GM23248 (cell line): ENCODE results near the gene MGAT5.

Experiments
- EZH2 ChIP-seq: fragments of 200-600 bp; sonication (generic); IDR thresholded peaks from 2 replicates; pipeline ENCODE4 v1.6.1; 2018; ENCODE audit warnings: antibody characterized with exemption, mild to moderate bottlenecking; ENCODE audit not compliant: insufficient read depth, poor library complexity, severe bottlenecking
- EZH2phosphoT487 ChIP-seq: fragments of 200-600 bp; sonication (generic); IDR thresholded peaks from 2 replicates; pipeline ENCODE4 v1.6.1; 2018; ENCODE audit warnings: antibody characterized with exemption, moderate library complexity, mild to moderate bottlenecking, low read depth; ENCODE audit not compliant: insufficient read depth

DNA sequence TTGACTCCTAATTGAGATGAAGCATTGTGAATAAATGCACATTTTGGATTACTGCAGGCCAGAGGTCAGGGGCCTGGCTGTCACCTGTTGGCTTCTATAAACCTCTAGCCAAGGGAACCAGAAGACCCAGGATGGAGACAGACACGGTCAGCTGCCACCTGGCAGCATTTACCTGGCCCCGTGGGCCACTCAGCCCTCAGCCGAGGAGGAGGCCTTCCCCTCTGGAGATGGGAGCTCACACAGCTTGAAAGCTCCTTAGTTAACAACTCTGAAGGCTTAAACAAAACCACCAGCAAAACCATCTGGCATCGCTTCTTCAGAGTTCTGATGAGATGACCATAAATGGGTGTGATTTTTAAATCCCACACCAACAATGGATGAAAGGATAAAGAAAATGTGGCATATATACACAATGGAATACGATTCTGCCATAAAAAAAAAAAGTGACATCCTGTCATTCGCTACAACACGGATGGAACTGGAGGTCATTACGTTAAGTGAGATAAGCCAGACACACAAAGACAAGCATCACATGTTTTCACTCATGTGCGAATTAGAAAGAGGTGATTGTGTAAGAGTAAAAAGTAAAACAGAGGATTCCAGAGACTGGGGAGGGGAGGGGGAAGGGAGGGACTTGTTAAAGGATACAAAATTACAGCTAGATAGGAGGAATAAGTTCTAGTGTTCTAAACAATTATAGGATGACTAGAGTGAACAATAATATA, 246.5 kb downstream of the MGAT5 start:
- no peak for TF ChIP-seq EZH2
- no peak for TF ChIP-seq EZH2phosphoT487
